ENCODE data around the gene TPRKB. TPM values are rescaled to one million over a fixed set of nuclear protein-coding genes. Genes with fewer than 3 reads are reported as not detected.

The TPRKB gene
- total RNA-seq, 4 donors from 2014 or later: 16.2 to 25.7 (median 19.7) TPM

- intact Hi-C loops (cut with DNase I): no loop called here
- no peak for DNase-seq
- TF ChIP-seq CTCF (IDR thresholded peaks at IDR 0.05) (no peak), POLR2A (IDR thresholded peaks at IDR 0.05) (no peak)
- no peaks in the 10 kb centered on the region for H3K4me1 ChIP-seq
- no peaks in the 10 kb centered on the region for H3K36me3 ChIP-seq
- H3K27ac ChIP-seq: no peak overlapping the region
- no peaks in the 10 kb centered on the region for H3K27me3 ChIP-seq
- no peaks in the 10 kb centered on the region for H3K9me3 ChIP-seq
- WGBS, 2 donors: 89 to 93% methylated on average over 9 of the region's 9 CpGs
- H3K4me3 ChIP-seq (replicated peaks in 1 of 3): no peak overlapping the region
Measured at GRCh38 chr2:73708527-73708926, 28.6 kb downstream of the TPRKB start.

- DNase-seq: no peak
- 54 to 55% methylated on average over 2 to 3 of the region's 3 CpGs for WGBS, 2 donors
- Histone ChIP-seq H3K4me3 (replicated peaks in 1 of 3) (no peak overlapping the region), H3K27ac (no peak overlapping the region), H3K4me1 (no peaks in the 10 kb centered on the region), H3K27me3 (no peaks in the 10 kb centered on the region), H3K36me3 (no peaks in the 10 kb centered on the region), H3K9me3 (no peaks in the 10 kb centered on the region)
- intact Hi-C loops (cut with DNase I): no loop called here
- TF ChIP-seq POLR2A (IDR thresholded peaks at IDR 0.05) (no peak), CTCF (IDR thresholded peaks at IDR 0.05) (no peak)
Measured at GRCh38 chr2:73707636-73708035, 29.5 kb downstream of the TPRKB start.

- H3K4me1 ChIP-seq: no peaks in the 10 kb centered on the region
- H3K27me3 ChIP-seq: no peaks in the 10 kb centered on the region
- no peak overlapping the region for H3K27ac ChIP-seq
- TF ChIP-seq CTCF (IDR thresholded peaks at IDR 0.05) (no peak), POLR2A (IDR thresholded peaks at IDR 0.05) (no peak)
- H3K36me3 ChIP-seq: no peaks in the 10 kb centered on the region
- DNase-seq: no peak
- intact Hi-C loops (cut with DNase I): no loop called here
- H3K4me3 ChIP-seq (replicated peaks in 1 of 3): no peak overlapping the region
- H3K9me3 ChIP-seq: no peaks in the 10 kb centered on the region
- WGBS, 2 donors: 54 to 71% methylated on average over 5 of the region's 5 CpGs
Measured at GRCh38 chr2:73707058-73707457, 30.1 kb downstream of the TPRKB start.

GRCh38 chr2:73705091-73705490 is 32.1 kb downstream of the TPRKB start:
- H3K4me3 ChIP-seq (replicated peaks in 1 of 3): no peak overlapping the region
- no peaks in the 10 kb centered on the region for H3K4me1 ChIP-seq
- H3K9me3 ChIP-seq: no peaks in the 10 kb centered on the region
- TF ChIP-seq CTCF (IDR thresholded peaks at IDR 0.05): no peak
- WGBS, 2 donors: 93 to 97% methylated on average over 7 of the region's 7 CpGs
- DNase-seq: no peak
- intact Hi-C loops (cut with DNase I): no loop called here
- no peaks in the 10 kb centered on the region for H3K36me3 ChIP-seq
- H3K27me3 ChIP-seq: no peaks in the 10 kb centered on the region
- H3K27ac ChIP-seq: no peak overlapping the region

- 56 to 63% methylated on average over 6 of the region's 6 CpGs for WGBS, 2 donors
- Histone ChIP-seq H3K36me3 (no peaks in the 10 kb centered on the region), H3K4me3 (replicated peaks in 1 of 3) (no peak overlapping the region), H3K9me3 (no peaks in the 10 kb centered on the region), H3K27ac (no peak overlapping the region), H3K27me3 (no peaks in the 10 kb centered on the region), H3K4me1 (no peaks in the 10 kb centered on the region)
- intact Hi-C loops (cut with DNase I): no loop called here
- no peak for DNase-seq
- TF ChIP-seq POLR2A (IDR thresholded peaks at IDR 0.05): no peak
- no peak for TF ChIP-seq CTCF (IDR thresholded peaks at IDR 0.05)
Measured at GRCh38 chr2:73704285-73704684, 32.9 kb downstream of the TPRKB start.
